CD4-positive, alpha-beta T cell treated with Interleukin-4 for 4 hours (primary cell): ENCODE measurements around the gene RCOR1.

Experiments
- DNase-seq: peaks from one replicate; pipeline ENCODE4 v3.0.0-alpha.2; 2020

RCOR1 gene

DNA sequence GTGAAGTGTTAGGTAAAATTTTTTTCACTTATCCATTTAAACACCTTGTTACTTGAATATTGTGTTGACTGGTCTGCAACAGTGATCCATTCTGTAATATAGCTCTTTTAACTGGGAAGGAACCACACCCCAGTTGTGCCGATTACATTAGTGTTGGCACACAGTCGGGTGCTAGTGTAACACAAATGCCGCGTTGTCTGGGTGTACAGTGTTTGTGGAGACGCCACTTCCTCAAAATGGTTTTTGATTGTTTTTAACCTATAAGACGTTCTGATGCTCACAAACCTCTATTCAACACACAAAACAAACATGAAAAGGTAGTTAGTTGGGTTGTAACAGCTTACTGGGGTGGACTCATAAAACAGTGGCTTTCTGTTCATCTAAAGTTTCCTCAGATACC is 136.8 kb downstream of the RCOR1 start:
- DNase-seq = no peak

DNA sequence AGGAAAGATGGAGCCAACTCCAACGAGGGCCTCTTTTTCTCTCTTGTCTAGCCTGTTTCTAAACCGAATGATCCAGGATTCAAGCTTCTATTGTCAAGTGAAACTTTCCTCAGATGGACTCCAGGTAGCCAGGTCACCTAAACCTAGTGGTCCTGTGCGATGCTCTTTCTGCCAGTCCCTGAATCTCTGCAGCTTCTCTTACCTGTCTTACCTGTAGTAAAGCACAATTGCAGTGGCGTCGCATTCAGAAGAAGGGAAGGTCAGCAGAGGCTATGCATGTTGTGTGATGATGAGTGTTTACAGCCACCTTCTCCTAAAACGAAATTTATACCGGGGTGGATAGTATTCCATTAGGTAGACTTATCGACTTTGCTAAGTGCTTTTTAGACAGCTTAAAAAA is 137.4 kb downstream of the RCOR1 start:
- no peak for DNase-seq

- DNase-seq = no peak
Observed at GRCh38 chr14:102731101-102731870, 138.8 kb downstream of the RCOR1 start.

GRCh38 chr14:102731871-102732800 is 139.7 kb downstream of the RCOR1 start:
- DNase-seq = no peak

DNA sequence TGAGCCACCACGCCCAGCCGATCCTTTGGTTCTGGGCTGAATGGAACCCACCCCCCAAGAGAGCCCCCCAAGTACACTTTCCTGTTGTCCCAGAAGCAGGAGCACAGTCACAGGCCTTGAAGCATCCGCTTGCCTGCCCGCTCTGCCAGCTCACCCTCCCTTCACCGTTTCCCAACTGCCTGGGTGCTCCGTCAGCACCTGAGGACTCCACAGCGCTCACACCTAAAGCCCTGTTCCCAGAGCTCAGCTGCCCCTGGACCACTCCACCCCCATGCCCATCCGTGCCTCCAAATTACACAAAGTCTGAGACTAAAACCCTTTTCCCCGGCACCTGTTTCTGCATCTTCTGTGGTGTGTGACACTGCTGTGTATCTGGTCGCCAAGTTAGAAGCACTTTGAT is 140.5 kb downstream of the RCOR1 start:
- no peak for DNase-seq

DNA sequence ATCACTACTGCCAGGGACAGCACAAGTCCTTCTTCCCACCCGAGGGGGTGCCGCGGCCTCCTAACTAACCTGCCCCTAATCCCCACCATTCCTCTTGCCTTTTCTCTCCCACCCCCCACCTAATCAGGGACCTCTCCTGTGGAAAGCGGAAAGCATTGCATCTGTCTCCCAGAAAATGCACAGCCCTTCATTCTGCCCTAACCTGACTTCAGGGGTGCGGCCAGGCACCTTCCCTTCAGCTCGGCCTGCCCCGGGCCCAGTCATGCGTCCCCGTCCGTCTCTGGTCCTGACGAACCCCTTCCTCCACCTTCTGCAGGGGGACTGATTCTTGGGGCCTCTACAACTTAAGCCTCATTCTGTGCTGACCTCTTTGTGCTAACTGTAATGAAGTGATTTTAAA is 140.9 kb downstream of the RCOR1 start:
- DNase-seq = no peak

- no peak for DNase-seq
Observed at GRCh38 chr14:102734436-102734835, 142.0 kb downstream of the RCOR1 start.

- no peak for DNase-seq
Observed at GRCh38 chr14:102736956-102737355, 144.5 kb downstream of the RCOR1 start.

DNA sequence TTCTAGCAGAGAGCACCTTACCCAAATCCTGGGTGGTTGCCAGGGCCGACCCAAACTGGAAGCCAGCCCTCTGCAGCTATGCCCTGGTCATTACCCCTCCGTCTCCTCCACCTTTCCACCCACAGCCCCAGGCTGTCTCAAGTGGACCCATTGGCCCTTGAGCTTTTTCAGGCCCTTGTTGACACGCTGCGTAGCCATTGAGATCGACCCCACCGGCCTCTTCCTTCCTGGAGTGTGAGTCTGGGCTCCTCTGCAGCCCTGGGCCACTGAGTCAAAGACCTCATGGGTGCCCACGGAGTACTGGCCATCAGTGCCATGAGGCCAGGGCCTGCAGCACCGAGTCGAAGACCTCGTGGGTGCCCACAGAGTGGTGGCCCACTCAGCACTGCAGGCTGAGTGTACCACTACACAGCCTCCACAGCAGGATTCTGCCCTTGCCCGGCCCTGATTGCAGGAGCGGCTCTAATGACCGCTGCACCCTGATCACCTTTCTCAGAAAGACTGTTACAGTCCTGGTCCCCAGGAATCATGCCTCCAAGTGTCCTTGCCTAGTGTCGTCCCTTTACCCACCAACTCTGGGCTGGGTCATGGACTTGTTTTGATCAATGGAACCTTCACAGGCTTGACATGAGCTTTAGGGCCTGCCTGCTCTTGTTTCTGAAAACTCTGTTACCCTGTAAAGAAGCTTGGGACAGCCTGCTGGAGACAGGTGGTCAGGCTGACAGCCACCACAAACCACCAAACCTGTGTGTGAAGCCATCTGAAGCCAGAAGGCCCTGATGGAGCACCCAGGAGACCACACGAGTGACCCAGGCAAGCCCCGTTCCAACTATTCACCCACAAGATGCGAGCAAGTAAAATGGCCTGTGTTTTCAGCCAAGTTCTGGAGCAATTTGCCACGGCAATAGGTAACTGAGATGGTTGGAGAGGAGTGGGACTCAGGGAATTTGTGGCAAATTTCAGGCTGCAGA is 145.2 kb downstream of the RCOR1 start:
- DNase-seq = no peak

DNA sequence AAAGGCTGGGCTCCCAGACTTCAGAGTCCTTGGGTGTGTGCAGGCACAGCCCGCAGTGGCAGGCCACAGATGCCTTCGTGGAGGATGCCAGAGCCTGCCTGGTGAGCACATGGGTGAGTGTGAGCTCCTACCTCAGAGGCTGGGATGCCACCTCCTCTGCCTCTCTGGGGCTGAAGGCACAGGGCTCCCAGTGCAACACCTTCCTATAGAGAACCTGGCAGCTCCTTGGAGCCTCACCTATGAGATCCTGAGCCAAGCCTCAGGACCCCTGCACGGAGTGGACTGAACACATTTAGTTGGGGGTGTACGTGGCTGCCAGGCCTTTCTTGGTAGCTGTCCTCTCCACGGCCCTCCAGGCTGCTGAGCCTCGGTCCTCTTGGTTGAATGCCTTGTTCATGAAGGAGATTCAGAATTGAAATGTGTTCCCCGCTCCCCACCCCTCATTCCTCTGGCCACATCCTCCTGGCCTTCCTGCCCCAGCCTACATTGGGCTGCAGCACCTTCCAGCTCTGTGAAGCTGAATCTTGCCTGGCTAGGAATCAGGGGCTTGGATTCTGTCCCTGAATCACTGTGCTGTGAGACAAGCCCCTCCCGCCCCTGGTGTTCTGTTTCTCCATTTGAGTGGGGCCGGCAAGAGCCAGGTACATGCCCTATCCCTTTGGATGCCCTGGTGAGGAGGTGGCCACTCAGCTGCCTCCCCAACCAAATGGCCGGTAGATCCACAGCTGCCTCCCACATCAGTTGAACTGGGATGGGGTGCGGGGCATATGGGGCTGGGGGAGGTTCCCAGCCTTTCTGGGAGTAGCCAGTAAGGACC is 146.1 kb downstream of the RCOR1 start:
- DNase-seq = no peak

DNA sequence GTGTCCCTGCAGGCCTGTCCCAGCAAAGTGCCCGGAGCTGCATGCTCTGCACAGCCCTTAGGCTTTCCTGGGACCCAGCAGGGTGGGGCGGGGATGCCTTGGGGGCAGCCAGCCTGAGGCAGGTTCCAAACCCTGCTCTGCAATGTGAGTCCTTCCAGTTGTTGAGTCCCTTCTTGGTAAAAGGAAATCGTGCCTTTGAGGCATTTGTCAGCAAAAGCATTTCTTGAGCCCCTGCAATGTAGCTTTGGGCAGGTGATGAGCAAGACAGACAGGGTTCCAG is 146.7 kb downstream of the RCOR1 start:
- DNase-seq = no peak

GRCh38 chr14:102746634-102747438 is 154.4 kb downstream of the RCOR1 start:
- no peak for DNase-seq

GRCh38 chr14:102748806-102749205 is 156.4 kb downstream of the RCOR1 start:
- no peak for DNase-seq

- no peak for DNase-seq
Observed at GRCh38 chr14:102749393-102750305, 157.2 kb downstream of the RCOR1 start.

DNA sequence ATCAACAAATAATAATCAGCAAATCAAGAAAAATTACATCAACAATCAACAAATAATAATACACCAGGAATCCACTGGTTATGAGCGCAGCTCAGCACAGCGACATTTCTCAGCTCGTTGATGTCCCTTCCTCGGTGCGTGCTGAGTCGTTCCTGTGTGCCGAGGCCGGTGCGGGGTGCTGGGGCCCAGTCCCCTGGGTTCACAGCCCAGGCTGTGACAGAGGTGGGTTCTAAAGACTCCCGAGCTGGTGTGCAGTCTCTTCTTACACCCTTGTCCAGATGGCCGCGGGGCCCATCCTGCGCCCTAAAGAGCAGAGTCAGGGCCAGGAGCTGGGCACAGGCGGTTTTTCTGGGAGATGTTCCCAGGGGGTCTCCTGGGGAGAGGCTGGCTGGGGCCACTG is 157.9 kb downstream of the RCOR1 start:
- no peak for DNase-seq

GRCh38 chr14:102751088-102751487 is 158.6 kb downstream of the RCOR1 start:
- DNase-seq = no peak

DNA sequence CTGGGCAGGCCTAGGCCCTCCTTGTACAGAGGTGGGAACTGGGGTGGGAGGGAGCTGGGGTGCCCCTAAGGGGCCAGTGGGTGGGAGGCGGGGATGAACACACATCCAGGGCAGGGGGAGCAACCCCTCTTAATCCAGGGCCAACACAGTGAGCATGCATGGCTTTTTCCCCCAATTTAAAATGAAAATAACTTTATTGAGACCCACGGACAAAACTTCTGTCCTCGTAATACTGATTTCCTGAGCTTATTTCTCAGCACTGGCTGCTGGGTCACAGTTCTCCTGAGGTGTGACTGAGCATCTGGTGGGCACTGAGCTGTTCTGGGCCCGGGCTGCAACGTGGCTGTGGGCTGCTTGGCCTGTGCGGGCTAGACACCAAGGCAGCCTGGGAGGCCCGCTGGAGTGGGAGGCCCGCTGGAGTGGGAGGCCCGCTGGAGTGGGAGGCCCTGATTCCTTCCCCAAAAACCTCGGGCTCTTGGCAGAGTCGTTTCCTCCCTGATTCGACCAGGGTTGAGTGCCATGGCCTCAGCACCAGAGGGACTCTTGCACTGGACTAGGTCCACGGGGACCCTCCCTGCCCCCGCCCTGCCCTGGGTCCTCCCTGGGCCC is 159.9 kb downstream of the RCOR1 start:
- no peak for DNase-seq

DNA sequence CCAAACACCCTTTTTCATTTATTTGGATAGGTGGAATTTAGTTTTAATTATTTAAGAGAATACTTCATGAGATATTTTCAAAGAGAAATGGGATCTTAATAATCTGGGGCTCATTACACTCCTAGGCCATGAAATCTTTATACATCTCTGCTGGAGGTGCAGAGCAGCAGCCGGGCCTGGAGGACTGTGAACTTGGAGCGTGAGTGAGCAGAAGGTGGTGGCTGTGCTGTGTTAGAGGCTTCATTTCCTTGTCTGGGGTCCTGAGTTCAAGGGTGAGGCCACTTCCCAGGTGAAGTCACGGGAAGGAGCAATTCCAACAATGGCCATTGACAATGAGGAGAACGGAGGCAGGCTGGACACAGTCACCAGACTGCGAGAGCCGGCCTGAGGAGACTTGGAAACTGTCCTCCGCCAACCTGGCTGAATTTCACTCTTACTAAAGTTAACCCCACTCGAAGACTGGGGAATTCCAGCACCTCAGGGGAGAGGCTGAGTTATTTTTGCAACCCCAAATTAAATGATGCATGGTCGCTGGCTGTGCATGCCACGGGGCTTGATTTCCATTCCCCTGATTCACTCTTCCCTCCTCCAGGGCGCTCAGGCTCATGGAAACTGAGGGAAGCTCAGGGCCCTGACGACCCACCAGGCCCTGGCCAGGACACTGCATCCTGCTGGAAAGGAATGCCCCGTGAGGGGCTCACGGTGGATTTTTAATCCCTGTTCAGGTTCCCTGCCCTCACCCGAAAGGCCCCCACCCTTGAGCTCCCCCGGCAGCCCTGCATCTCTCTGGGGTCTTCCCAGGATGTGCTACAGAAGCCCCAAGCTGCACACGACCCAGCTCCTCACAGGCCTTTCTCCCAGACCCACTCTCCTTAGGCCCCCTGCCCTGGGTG is 162.2 kb downstream of the RCOR1 start:
- no peak for DNase-seq

GRCh38 chr14:102757646-102758045 is 165.2 kb downstream of the RCOR1 start:
- DNase-seq = no peak
